HG03097 (cell line): ENCODE data around the gene BOK.

Source experiments
- ATAC-seq: cut with Tn5 transposase; IDR thresholded peaks from one replicate; pipeline ENCODE4 v1.9.1; 2021; ENCODE audit not compliant: unreplicated experiment, low FRiP score

Gene BOK

GRCh38 chr2:241598061-241598460, 39.5 kb downstream of the BOK start:
- ATAC-seq = no peak

- no peak for ATAC-seq
Measured at GRCh38 chr2:241598487-241598886, 39.9 kb downstream of the BOK start.

GRCh38 chr2:241599615-241600014, 41.1 kb downstream of the BOK start:
- no peak for ATAC-seq

GRCh38 chr2:241601841-241602240, 43.3 kb downstream of the BOK start:
- no peak for ATAC-seq

DNA sequence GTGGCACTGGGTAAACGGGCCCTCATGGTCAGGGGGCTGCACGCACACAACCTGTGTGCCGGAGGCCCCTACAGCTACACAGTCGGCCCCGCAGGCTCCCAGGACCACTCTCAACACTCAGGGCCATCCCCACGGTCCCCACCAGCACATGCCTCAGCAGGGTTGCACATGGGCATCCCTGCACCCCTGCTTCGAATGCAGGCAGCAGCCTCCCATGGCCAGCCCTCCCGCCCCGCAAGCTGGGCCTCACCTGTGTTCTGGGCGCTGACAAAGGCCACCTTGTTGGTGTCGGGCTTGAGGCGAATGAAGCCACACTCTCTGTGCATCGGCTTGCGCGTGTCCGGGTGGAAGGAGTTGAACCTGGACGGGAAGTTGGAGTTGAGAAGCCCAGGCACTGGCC, 44.2 kb downstream of the BOK start:
- no peak for ATAC-seq

- no peak for ATAC-seq
Measured at GRCh38 chr2:241603686-241604085, 45.1 kb downstream of the BOK start.

GRCh38 chr2:241606186-241606585, 47.6 kb downstream of the BOK start:
- no peak for ATAC-seq

DNA sequence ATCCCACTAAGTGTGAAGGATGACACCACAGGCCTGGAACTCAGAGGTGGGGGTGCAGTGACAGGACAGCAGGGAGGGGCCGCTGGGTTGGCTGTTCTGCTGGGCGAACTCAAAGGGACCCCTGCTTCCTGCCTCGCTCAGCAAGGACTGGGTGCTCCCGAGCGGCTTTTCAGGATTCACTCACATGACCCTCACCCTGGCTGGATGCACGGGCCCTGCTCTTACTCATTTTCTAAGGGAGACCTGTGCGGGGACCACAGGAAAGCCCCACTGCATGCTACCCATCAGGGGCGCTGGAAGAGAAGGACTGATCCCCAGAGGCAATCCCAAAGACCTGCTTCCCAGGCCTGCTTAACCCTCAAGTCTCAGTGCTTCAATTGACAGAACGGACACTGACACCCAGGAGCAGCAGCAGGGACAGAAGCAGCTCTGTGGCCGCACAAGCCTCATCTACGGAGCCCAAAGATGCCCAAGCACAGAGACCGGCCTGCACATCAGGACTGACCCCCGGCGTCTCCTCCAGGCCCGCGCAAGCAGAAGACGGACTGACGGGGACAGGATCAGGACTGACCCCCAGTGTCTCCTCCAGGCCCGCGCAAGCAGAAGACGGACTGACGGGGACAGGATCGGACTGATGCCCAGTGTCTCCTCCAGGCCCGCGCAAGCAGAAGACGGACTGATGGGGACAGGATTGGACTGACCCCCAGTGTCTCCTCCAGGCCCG, 48.8 kb downstream of the BOK start:
- ATAC-seq = no peak

DNA sequence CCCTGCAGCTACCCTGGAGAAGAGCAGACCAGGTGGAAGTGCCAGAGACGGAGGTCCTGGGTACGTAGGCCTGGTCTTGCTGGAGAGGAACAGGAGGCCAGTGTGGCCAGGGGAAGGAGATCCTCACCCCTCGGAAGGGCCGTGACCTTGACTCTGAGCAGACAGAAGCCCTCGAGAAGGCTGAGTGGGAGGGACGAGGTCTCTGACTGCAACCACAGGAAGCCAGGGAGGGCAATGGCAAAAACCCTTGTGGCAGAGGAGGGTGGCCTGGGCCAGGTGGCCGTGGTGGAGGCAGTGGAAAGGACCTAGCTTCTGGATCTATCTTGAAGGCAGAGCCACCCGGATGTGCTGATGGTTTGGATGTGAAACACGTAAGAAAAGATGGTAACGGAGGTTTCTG, 50.3 kb downstream of the BOK start:
- ATAC-seq = no peak

DNA sequence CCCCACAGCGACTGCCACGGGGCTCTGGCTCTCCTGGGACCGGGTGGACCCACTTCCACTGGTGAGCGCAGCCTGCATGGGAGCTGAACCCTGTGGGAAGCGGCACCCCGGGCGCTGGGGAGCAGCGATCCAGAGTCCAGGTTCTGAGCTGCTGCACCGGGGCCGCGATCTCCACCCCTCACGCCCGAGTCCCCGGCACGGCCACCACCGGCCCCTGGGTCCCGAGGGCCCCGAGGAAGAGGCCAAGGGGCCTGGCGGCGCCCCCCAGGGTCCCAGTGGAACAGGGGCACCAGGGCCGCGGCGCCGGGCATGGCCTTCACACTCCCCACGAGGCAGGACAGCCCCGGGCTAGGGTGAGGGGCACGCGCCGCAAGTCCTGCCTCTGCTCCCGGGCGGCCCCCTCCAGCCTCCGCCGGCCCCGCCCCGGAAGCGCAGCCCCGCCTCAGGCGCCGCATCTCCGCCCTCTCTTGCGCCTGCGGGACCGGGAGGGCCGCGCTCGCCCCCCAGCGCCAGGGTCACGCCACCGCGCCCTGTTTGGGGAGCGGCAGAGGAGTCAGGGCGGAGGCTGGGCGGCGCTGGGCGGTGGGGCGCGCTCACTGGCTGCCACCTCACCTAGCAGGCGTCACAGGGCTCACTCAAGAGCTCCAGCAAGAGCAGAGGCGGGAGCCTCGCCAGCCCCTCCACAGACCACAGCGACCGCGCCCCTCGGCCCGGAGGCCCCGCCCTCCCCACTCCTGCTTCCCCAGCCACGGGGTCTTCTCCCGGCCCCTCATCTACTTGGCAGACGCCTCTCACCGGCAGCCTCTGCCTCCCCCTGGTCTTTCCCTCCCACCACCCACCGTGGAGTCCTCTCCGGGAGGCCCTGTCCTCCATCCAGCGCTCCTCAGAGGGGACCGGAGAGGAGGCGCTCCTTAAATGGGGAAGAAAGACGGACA, 51.6 kb downstream of the BOK start:
- peak; percentile 89 for ATAC-seq

DNA sequence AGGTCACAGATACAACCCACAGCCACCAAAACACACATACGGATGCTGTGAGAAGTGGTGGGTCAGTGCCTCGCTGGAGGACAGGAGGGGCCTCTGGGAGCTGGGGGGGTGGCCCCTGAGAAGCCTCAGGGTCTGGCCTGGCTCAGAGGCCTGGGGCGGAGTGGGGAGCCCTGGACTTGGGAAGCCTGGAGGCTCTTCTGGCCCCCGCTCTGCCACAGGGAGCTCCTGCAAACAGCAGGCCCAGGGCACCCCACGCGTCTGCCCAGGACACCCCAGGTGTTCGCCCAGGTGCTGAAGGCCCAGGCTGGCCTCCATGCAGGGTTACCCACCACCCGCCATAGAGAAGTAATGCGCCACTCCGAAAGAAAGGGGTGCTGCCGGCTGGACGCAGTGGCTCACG, 52.5 kb downstream of the BOK start:
- ATAC-seq = no peak

DNA sequence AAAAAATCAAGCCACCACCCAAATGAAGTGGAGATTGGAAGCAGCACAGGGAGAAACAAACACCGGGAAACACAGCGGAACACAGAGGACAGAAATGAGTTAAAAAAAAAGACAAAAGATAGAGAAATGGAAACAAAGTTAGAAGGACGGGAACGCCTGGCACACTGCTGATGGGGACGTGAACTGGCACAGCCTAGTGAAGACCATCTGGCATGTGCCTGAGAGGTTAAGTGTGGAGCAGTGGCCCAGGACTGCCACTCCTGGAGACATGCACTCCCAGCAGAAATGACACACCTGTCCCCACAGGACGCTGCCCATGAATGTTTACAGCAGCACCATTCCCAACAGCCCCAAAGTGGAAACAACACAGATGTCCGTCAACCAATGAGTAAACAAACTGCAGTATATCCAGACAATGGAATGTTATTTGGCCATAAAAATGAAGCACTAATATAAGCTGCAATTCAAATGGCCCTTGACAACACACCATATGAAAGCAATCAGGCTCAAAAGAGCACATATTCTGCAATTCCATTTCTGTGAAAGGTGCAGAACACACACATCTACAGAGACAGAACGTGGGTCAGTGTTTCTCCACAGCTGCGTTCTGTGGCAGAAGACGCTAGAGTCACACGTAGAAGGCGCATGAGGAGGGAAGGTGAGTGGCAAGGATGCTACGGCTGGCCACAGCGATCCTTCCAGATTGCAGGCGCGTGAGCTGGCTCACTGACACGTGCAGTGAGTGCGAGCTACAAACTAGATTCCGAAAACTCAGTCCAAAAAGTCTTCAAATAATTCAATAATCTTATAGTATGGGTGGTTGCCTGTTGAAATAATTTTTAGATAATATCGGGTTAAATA, 53.8 kb downstream of the BOK start:
- ATAC-seq = no peak

DNA sequence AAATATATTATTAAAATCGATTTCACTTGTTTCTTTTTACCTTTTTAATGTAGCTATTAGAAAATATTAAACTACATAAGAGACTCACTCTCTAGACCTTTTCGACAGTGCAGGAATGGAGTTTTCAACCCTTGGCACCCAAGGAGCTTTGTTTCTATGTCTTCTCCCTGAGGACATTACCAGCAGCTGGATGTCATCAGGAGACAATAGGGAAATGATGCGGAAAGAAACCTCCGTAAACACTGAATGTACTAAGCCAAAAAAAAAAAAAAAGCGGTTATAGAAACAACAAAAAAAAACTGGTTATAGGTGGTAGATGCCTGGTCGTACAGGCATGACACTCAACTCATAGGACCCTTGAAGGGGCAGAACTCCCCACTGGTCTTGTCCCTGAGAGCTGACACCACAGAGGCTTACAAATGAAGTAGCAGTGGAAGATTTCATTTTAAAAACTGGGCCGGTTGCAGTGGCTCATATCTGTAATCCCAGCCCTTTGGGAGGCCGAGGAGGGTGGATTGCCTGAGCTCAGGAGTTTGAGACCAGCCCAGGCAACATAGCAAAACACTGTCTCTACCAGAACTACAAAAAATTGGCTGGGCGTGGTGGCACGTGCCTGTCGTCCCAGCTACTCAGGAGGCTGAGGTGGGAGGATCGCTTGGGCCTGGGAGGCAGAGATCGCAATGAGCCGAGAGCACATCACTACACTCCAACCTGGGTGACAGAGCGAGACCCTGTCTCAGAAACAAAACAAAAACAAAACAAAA, 54.7 kb downstream of the BOK start:
- no peak for ATAC-seq

DNA sequence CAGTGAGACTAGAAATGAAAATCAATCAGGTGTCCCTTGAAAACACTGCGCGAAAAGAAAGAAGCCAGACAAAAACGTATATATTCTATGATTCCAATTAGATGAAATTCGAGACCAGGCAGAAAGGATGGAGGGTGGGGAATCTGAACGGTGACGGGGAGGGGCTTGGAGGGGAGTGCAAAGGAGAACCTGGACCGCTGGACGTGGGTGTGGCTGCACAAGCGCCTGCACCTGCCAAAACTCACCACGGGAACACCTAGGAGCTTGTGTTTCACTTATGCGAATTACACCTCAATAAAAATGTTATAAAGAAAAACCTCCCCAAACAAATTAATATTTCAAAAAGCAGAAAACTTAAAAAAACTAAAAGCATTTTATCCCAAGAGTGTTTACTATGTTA, 56.5 kb downstream of the BOK start:
- no peak for ATAC-seq

DNA sequence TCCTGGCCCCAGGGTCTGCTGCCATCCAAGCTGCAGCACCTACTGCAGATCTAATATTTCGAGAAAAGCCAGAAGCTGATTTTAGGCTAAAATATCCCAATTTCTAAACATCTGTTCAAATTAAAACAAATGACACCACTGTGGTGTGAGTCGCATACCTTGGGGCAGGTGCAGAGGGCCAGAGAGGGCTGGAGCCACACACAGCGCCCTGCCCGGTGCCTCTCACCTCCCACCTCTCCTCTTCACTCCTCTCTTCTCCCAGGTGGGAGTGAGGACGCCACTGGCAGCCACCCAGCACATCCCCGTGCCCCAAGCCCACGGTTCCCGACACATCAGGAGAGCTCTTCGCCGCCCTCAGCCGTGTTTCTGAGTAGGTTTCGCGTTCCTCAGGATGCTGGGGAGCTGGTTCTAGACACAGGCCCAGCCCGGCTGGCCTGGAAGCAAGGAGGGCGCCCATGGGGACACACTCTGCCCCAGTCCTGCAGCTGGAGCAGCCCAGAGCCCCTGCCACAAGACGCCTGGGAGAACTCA, 57.0 kb downstream of the BOK start:
- no peak for ATAC-seq

DNA sequence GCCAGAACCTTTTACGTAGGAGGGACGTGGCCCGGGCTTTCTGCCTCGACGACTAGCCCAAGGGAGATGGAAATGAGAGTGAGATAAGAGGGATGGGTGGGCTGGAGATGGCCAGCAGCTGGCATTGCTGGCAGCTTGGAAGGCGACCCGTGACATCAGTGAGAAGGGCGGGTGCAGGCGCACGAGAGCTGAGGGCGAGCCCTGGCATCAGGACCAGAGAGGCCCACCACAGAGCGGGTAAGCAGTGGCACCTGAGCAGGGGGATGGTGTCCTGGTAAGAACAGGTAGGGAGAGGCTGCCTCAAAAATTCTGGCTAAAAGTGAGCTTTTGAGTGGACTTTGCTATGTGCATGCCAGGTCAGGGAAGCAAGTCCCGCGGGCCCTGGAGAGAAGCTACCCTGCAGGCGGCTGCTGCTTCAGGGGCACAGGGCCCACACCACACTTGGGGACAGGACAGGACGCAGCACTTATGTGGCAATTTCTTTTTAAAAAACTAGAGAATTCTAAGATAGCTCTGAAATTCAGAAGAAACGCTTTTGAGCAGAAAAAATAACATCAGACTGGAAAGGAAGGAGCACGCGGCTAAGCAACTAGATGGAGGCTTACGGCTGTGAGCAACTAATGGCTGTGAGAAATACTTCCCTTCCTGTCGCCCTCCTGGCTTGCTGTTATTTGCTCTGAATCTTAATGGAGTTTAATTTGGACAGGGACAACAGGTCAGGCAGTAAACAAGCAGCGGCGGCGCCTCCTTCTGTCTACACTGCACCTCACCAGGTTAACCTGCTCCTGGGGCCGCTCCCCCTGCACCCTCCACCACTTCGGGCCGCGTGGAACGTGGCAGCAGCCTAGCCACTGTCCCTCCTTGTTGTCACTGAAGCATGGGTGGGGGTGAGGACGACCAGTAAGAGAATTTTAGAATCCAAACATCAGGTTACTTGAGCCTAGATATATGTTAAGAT, 57.9 kb downstream of the BOK start:
- ATAC-seq = no peak

DNA sequence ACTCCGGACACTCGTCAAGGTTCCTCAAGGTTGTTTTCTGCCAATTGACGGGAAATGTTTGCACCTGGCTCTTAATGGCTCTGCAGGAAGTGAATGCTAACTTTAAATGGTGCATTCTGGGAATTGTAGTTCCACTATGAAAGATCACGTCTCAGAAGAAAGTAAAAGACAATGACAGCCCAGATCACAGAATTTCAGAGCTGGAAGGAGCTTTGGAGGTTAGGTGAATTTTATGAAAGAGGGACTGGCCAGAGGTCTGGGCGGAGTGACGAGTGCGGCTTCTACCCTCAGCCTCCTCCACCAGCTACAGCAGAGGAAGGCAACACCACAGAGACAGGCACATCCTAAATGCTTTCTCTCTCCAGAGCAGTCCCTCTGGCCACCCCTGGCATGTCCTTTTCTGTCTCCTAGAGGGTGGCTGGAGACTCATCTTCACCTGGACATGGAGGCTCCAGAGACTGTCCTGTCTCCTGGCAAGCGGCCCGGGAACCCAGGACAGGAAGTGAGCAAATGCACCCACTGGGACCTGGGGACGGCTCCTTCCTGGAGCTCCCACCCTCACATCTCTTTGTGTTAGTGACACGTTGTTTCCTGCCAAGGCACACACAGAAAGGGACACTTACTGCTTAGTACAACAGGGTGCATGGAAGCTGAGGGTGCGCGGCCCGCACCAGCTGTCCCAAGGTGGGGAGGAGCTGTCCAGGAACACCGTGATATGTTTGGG, 59.0 kb downstream of the BOK start:
- no peak for ATAC-seq

DNA sequence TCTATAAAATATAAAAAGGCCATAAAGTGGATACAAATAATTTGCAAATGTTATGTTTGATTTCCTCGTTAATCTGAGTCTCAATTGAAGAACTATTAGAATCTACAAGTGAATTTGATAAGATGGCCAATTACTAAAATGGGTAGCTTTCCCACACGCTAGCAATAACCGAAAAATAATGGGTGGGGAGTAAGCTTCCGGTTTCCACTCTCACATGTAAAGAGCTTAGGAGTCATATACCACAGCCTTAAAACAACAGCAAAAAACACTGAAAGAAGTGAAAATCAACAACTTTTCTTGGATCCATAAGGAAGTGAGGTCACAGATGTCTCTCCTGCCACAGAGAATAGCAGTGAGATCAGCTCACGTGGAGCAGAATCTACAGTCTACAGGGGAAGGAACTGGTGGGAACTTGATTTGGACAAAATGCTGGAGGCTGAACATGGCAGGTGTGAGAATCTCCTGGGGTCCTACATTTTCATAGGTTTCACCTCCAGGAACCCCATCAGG, 59.8 kb downstream of the BOK start:
- no peak for ATAC-seq
